Upper lobe of right lung (tissue), 1 donor: ENCODE measurements around the gene IL1R1. TPM values are rescaled to one million over a fixed set of nuclear protein-coding genes. Genes with fewer than 3 reads are reported as not detected.
A peak's percentile ranks its signal among the peaks of the same experiment; 100 is the strongest.
"Not testable (repeated sequence)": the region's sequence is repeated elsewhere in the genome, so short reads cannot be mapped to it uniquely, and the experiment has no call there.

Experiments
- ATAC-seq: fragments of 200-7000 bp; cut with Tn5 transposase; one replicate; pipeline ENCODE4 v1.9.1; 2020; ENCODE audit warnings: mild to moderate bottlenecking, moderate library complexity
- DNase-seq: peaks from one replicate; pipeline ENCODE4 v3.0.0-alpha.2; 2020
- H3K27ac ChIP-seq: fragments of 200-600 bp; one replicate; pipeline ENCODE4 v1.8.0; 2022
- H3K27me3 ChIP-seq: fragments of 200-600 bp; one replicate; pipeline ENCODE4 v1.8.0; 2022; ENCODE audit warnings: mild to moderate bottlenecking
- H3K36me3 ChIP-seq: fragments of 200-600 bp; one replicate; pipeline ENCODE4 v1.8.0; 2022
- H3K4me1 ChIP-seq: fragments of 200-600 bp; one replicate; pipeline ENCODE4 v1.8.0; 2022
- H3K4me3 ChIP-seq: fragments of 200-600 bp; one replicate; pipeline ENCODE4 v1.8.0; 2022; ENCODE audit warnings: mild to moderate bottlenecking
- H3K9me3 ChIP-seq: fragments of 200-600 bp; one replicate; pipeline ENCODE4 v1.8.0; 2022
- intact Hi-C: fragments of 100-400 bp; cut with DNase I; formaldehyde crosslinking; loops from one replicate; pipeline ENCODE4 v1.11.0; 2022
- total RNA-seq: library from RNA; stranded (reverse); fragmentation: NEBNext Ultra II Directional; extraction: Animal tissue kit (Norgen Biotek cat#: 25700); gene quantifications from one replicate; pipeline ENCODE4 v1.2.1, GENCODE V29; 2021
- TF ChIP-seq, protein P1 (sequence below): fragments of 200-600 bp; IDR thresholded peaks from one replicate; pipeline ENCODE4 v1.8.0; 2022; ENCODE audit warnings: antibody characterized with exemption
- donor health status: DM: no; HTN: yes; CAD: no; lungs with severe emphysema.

IL1R1 gene
- total RNA-seq, 1 donor from 2014 or later: 196 TPM

- Histone ChIP-seq H3K27me3 (no peaks in the 10 kb centered on the region), H3K27ac (peak overlapping the region; percentile 83), H3K4me3 (no peak overlapping the region), H3K9me3 (no peaks in the 10 kb centered on the region), H3K36me3 (no peaks in the 10 kb centered on the region), H3K4me1 (peaks cover 15% of the 10 kb centered on the region)
- no peak for DNase-seq
- intact Hi-C loops: no loop called here
- TF ChIP-seq, protein P1, sequence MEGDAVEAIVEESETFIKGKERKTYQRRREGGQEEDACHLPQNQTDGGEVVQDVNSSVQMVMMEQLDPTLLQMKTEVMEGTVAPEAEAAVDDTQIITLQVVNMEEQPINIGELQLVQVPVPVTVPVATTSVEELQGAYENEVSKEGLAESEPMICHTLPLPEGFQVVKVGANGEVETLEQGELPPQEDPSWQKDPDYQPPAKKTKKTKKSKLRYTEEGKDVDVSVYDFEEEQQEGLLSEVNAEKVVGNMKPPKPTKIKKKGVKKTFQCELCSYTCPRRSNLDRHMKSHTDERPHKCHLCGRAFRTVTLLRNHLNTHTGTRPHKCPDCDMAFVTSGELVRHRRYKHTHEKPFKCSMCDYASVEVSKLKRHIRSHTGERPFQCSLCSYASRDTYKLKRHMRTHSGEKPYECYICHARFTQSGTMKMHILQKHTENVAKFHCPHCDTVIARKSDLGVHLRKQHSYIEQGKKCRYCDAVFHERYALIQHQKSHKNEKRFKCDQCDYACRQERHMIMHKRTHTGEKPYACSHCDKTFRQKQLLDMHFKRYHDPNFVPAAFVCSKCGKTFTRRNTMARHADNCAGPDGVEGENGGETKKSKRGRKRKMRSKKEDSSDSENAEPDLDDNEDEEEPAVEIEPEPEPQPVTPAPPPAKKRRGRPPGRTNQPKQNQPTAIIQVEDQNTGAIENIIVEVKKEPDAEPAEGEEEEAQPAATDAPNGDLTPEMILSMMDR: no peak
- ATAC-seq: no peak
These were observed 39.3 kb upstream of the IL1R1 start for GRCh38 chr2:102103284-102103683.

- H3K4me3 ChIP-seq: peak overlapping the region; percentile 56
- TF ChIP-seq, protein P1: no peak
- no peaks in the 10 kb centered on the region for H3K36me3 ChIP-seq
- no peaks in the 10 kb centered on the region for H3K9me3 ChIP-seq
- H3K27me3 ChIP-seq: no peaks in the 10 kb centered on the region
- ATAC-seq (peak; percentile 81), DNase-seq (peak; percentile 73)
- intact Hi-C loops: no loop called here
- peak overlapping the region; percentile 83 for H3K27ac ChIP-seq
- H3K4me1 ChIP-seq: peaks cover 23% of the 10 kb centered on the region
These were observed 38.3 kb upstream of the IL1R1 start for GRCh38 chr2:102103992-102104871.

DNA sequence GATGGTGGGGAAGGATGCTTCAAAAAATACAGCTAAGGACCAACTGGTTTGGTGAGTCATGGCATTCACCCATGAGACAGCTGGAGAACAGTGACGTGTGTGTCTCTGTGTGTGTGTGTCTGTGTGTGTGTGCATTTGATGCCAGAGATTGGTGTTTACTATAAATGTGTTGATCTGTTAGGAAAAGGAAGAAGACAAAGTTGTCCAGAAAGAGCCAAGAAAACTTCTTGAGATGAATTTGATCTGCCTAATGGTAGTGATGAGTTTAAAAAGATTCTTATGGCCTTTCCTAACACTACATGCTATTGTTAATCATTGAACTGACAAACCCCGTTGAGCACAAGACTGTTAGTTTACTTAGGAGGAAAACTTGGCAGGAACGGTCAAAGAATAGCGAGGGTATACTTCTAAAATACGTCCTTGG is 36.4 kb upstream of the IL1R1 start:
- Histone ChIP-seq H3K36me3 (no peaks in the 10 kb centered on the region), H3K4me3 (peak overlapping the region; percentile 56), H3K4me1 (peaks cover 29% of the 10 kb centered on the region), H3K9me3 (no peaks in the 10 kb centered on the region), H3K27me3 (no peaks in the 10 kb centered on the region), H3K27ac (peak overlapping the region; percentile 83)
- DNase-seq (no peak), ATAC-seq (peak; percentile 49)
- TF ChIP-seq, protein P1: no peak
- intact Hi-C loops: no loop called here

DNA sequence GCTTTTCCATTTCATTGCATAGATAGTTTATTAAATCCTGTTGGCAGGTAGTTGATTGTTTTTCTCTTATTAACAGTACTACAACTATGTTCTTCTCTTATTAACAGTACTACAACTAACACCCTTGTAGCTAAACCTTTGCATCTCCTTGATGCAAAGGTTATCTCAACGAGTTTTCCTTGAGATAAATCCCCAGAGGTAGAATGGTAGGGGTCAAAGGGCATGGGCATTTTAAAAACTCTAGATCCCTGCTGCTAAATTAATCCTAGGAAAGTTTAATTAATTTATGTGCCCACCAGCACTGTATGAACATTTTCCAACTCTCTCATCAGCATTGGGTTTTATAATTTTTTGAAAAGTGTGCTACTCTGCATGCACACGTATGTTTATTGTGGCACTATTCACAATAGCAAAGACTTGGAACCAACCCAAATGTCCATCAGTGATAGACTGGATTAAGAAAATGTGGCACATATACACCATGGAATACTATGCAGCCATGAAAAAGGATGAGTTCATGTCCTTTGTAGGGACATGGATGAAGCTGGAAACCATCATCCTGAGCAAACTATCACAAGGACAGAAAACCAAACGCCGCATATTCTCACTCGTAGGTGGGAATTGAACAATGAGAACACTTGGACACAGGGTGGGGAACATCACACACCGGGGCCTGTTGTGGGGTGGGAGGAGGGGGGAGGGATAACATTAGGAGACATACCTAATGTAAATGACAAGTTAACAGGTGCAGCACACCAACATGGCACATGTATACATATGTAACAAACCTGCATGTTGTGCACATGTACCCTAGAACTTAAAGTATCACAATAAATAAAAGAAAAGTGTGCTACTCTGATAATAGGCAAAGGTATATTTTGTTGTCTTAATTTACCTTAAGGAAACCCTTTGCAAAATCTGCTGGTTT is 35.5 kb upstream of the IL1R1 start:
- H3K27ac ChIP-seq: peak overlapping the region; percentile 83
- intact Hi-C loops, ATAC-seq, DNase-seq, H3K27me3 ChIP-seq, H3K9me3 ChIP-seq, H3K36me3 ChIP-seq: not testable (repeated sequence)
- H3K4me3 ChIP-seq: peak overlapping the region; percentile 56
- peaks cover 29% of the 10 kb centered on the region for H3K4me1 ChIP-seq

DNA sequence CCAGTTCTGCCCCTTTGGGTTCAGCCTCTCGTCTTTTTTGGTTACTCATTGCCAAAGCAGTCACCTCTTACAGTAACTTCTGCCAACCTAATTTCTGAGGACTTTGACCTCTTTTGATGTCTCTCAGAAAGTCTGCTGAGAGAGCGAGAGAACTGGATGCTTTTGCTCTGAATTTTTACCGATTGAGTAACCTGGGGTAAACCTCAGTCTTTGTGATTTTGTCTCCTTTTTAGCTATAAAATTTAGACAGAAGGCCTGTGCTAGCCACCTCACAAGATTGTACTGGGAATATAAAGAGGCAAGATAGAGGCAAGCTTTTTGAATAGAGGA is 34.8 kb upstream of the IL1R1 start:
- TF ChIP-seq, protein P1: no peak
- DNase-seq (no peak), ATAC-seq (no peak)
- Histone ChIP-seq H3K4me3 (no peak overlapping the region), H3K36me3 (no peaks in the 10 kb centered on the region), H3K9me3 (no peaks in the 10 kb centered on the region), H3K4me1 (peaks cover 29% of the 10 kb centered on the region), H3K27ac (no peak overlapping the region), H3K27me3 (no peaks in the 10 kb centered on the region)
- intact Hi-C loops: no loop called here

DNA sequence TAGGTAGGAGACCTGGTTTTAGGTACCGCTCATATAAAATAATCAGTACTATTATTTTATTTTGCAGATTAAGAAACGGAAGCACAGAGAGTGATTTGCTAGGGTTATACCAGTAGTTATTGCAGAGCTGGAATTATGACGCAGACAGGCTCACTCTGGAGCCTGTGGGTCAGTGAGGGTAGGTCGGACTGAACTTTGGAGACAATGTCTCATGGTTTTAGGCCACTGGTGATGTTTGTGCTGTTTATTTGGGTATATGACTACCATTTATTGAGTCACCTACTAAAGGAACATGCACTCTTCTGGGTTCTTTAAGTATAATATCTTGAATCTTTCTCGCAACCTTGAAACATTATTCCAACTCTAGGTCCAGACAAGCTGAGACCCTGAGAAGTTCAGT is 33.5 kb upstream of the IL1R1 start:
- TF ChIP-seq, protein P1: no peak
- Histone ChIP-seq H3K9me3 (no peaks in the 10 kb centered on the region), H3K27me3 (no peaks in the 10 kb centered on the region), H3K27ac (no peak overlapping the region), H3K4me1 (peaks cover 24% of the 10 kb centered on the region), H3K36me3 (no peaks in the 10 kb centered on the region), H3K4me3 (no peak overlapping the region)
- ATAC-seq (no peak), DNase-seq (no peak)
- intact Hi-C loops: no loop called here
